ENCODE measurements around the gene NME2.

The NME2 gene

GRCh38 chr17:51118330-51119195, 47.6 kb upstream of the NME2 start:
- ChIA-PET POLR2A (interaction anchor here (1.1 kb wide), 1 partner anchor 48 kb away, joined by 3 read pairs; the partner anchor contains the start of gene NME2), CTCF (interaction anchor here (0.7 to 0.9 kb wide), 3 partner anchors 14 to 162 kb away, joined by 3 to 6 read pairs (median 3); partner anchors contain the start of gene NME1)
- no peaks in the 10 kb centered on the region for H3K9me3 ChIP-seq (ENCODE audit: control insufficient read depth, insufficient read depth, low read depth, low read length)
- H3K4me3 ChIP-seq (ENCODE audit: low read depth, low read length): peak overlapping the region; percentile 4
- H3K4me1 ChIP-seq (ENCODE audit: control insufficient read depth, insufficient read depth, low read length): peaks cover 14% of the 10 kb centered on the region
- H3K27ac ChIP-seq (ENCODE audit: extremely low read depth, low read depth, low read length): no peak overlapping the region; the same call in none of the 2 replicates
- no peaks in the 10 kb centered on the region; a peak in 1 of 3 replicates for H3K36me3 ChIP-seq (ENCODE audit: control insufficient read depth in 2 of 2, insufficient read depth in 1 of 2, low read length in 2 of 2)
- TF ChIP-seq GLIS2 (tag by site-specific recombination; IDR thresholded peaks at IDR 0.05) (no peak), PBX3 (CRISPR knock-in tag; IDR thresholded peaks at IDR 0.05) (no peak), ZNF335 (tag by site-specific recombination; conservative IDR thresholded peaks at IDR 0.05) (no peak), ZFP69B (tag by site-specific recombination; IDR thresholded peaks at IDR 0.05) (no peak), ZNF791 (tag by site-specific recombination; IDR thresholded peaks at IDR 0.05) (no peak), KLF17 (tag by site-specific recombination; IDR thresholded peaks at IDR 0.05) (no peak), OSR2 (tag by site-specific recombination; IDR thresholded peaks at IDR 0.05) (peak; percentile 24; the same call in 1 of the 2 replicates), SP7 (tag by site-specific recombination; IDR thresholded peaks at IDR 0.05) (peak; percentile 94), SCRT1 (tag by site-specific recombination; IDR thresholded peaks at IDR 0.05; ENCODE audit: borderline replicate concordance) (peak; percentile 65; the same call in 1 of the 2 replicates), RBAK (tag by site-specific recombination; IDR thresholded peaks at IDR 0.05) (no peak), ZIC2 (tag by site-specific recombination; IDR thresholded peaks at IDR 0.05) (no peak), ZNF311 (tag by site-specific recombination; IDR thresholded peaks at IDR 0.05; ENCODE audit: borderline replicate concordance) (no peak), ZNF544 (tag by site-specific recombination; IDR thresholded peaks at IDR 0.05) (no peak), HIC1 (tag by site-specific recombination; IDR thresholded peaks at IDR 0.05) (0 out of 2 replicates have a peak, but pooled peaks have one; percentile 21), ZNF121 (tag by site-specific recombination; IDR thresholded peaks at IDR 0.05) (no peak), BCL6B (tag by site-specific recombination; IDR thresholded peaks at IDR 0.05) (no peak), REST (tag by site-specific recombination; IDR thresholded peaks at IDR 0.05) (no peak), GLIS1 (tag by site-specific recombination; IDR thresholded peaks at IDR 0.05) (peak; percentile 33), FEZF1 (tag by site-specific recombination; IDR thresholded peaks at IDR 0.05) (peak; percentile 40; the same call in 1 of the 2 replicates), ZBTB6 (tag by site-specific recombination; IDR thresholded peaks at IDR 0.05) (no peak)
- TF ChIP-seq, protein P1, sequence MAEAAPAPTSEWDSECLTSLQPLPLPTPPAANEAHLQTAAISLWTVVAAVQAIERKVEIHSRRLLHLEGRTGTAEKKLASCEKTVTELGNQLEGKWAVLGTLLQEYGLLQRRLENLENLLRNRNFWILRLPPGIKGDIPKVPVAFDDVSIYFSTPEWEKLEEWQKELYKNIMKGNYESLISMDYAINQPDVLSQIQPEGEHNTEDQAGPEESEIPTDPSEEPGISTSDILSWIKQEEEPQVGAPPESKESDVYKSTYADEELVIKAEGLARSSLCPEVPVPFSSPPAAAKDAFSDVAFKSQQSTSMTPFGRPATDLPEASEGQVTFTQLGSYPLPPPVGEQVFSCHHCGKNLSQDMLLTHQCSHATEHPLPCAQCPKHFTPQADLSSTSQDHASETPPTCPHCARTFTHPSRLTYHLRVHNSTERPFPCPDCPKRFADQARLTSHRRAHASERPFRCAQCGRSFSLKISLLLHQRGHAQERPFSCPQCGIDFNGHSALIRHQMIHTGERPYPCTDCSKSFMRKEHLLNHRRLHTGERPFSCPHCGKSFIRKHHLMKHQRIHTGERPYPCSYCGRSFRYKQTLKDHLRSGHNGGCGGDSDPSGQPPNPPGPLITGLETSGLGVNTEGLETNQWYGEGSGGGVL (tag by site-specific recombination; IDR thresholded peaks at IDR 0.05): no peak
- TF ChIP-seq, protein P2, sequence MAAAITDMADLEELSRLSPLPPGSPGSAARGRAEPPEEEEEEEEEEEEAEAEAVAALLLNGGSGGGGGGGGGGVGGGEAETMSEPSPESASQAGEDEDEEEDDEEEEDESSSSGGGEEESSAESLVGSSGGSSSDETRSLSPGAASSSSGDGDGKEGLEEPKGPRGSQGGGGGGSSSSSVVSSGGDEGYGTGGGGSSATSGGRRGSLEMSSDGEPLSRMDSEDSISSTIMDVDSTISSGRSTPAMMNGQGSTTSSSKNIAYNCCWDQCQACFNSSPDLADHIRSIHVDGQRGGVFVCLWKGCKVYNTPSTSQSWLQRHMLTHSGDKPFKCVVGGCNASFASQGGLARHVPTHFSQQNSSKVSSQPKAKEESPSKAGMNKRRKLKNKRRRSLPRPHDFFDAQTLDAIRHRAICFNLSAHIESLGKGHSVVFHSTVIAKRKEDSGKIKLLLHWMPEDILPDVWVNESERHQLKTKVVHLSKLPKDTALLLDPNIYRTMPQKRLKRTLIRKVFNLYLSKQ (tag by site-specific recombination; IDR thresholded peaks at IDR 0.05; ENCODE audit: borderline replicate concordance): no peak
